ENCODE results near the gene POU6F2.

The POU6F2 gene

DNA sequence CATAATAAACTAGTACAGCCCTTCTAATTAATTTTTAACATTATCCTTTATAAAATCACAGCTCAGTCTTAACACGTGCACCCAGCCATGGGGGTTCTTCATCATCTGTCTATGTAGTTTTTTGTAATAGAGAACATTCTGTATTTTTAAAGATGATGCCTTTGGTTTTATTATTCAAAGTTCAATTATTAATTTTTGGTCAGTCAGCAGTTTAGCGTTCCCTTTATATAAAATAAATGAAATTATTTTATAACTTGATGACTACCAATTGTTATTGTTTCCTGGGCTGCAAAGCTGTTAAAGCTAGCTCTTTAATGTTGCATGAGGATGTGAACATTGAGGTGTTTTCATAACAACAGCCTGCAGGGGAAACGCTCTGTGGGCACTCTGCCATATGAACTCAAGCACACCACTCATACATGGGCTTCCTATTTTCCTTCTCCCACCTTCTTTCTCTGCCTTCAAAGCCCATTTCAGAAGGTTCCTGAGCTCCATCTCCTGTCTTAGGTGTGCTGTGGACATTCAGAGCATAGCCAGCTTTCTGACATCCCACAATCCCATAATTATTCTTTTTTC lies 416.5 kb downstream of the POU6F2 start:
- DNase-seq: no peak

DNA sequence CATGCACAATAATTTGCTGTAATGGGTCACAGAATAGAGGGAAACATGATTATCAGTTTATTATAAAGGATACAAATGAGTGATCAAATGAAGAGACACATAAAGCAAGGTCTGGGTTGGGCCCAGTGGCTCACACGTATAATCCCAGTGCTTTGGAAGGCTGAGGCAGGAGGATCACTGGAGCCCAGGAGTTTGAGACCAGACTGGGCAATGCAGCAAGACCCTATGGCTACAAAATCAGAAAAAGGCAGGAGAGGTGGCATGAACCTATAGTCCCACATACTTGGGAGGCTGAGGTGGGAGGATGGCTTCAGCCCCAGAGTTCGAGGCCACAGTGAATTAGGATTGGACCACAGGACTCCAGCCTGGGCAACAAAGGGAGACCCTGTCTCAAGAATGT lies 421.7 kb downstream of the POU6F2 start:
- DNase-seq: no peak

DNA sequence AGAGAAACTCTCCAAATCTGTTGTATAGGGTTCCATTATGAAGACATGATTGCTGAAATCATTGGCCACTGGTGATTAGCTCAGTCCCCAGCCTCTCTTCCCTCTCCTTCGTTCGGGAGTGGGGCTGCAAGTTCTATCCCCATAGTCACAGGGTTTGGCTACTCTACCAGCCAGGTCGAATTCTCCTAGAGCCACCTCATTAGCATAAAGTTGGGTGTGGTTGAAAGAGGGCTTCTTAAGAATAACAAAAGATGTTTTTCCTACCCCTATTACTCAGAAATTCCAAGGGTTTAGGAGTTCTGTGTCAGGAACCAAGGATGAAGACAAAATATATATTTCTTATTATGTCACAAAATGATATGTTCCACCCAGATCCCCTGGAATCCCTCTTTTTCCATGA lies 422.3 kb downstream of the POU6F2 start:
- DNase-seq: no peak

DNA sequence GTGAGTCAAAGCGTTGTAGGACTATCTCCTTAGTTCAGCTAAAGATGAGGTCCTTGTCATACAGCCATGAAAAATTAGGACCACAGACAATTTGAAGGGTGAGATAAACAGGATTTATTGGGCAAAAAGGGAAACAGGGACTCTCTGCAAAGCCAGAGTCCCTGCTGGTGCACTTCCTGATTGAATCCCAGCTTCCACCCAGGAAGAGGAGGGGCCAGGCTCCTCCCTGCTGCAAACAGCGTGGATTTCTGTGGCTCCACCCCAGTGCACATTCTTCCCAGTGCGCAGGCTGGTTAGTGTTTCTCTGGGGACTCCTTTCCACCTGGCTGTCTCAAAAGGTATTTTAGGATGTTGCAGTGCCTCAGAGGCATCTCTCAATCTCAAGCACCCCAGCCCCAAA lies 423.1 kb downstream of the POU6F2 start:
- no peak for DNase-seq

DNA sequence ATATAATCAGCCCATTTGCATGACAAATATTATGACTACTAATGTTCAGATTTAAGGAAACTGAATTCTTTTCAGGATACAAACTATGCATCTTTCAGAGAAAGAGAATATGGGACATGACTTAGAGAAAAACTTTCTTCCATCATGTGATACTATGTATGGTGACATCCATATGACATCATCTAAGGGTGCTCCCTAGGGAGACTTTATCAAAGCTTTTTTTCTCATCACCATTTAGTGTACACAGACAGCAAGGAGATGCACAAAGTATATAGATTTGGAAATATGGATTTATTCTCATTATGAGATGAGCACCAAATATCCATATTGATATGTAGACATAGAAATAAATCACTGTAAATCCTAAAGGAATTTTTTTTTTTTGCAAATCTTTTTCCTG lies 424.3 kb downstream of the POU6F2 start:
- DNase-seq: no peak

DNA sequence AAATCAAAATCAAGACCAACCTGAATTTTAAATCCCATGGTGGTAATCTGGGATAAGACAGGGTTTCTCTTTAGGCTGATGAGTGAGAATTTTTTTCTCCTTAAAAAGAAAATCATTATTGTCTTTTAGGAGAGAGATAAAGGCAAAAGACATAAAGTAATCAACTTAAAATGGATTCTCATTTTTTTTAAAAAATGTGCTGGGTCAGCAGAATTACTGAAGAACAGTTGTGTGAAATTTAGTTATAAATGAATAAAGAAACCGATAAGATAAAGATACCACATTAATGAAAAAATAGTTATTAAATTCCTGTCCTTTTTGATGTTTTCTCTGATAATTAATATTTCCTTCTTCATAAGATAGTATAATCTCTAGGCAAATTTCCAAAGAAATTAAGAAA lies 427.2 kb downstream of the POU6F2 start:
- DNase-seq: no peak

DNA sequence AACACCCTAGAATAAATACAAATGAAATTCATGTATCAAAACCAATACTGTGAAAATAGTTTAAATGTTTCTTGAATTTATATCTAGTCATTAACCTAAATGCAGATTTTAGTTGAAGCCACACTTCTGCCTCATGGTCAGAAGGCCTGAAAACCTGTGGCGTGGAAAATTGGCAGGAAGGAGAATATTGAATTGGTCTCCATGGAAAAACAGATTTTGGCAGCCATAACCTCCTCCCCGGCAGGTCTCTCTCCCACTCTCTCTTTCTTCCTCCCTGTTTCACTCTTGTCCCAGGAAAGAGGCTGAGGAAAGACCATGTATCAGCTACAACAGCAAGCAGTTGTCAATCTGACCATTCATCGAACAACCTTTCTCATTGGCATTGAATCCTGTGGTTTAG lies 427.9 kb downstream of the POU6F2 start:
- no peak for DNase-seq

DNA sequence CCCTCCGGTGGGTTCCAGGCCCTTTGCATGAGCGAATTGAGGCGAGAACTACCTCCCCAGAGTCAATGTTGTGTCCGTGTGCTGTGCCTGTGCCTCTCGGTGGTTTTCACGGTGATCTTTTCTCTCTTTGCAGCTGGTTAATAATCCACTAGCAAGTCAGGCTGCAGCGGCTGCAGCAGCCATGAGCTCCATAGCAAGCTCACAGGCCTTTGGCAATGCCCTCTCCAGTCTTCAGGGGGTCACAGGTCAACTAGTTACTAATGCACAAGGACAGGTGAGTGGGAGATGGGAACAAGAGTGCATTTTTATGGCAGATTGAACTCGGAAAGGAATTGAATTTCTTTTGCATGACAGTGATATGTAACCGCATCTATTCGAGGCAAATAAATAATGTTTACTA lies 428.8 kb downstream of the POU6F2 start:
- DNase-seq: no peak

DNA sequence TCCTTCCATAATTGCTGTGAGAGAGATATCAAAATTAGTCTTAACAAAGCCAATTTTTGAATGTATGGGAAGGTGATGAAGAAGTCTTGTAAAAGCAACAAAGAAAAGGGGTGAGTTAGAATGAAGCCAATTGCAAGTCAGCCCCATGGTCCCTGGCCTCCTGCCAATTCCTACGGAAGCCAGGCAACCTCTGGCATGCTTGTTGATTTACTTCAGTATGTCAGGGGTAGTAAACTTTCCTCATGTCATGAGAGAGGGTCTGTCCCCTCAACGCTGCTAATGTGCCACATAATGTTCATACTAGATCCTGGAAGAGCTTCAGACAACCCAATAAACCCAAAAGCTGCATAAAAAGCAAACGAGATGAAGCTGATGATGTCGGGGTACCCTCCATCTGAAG lies 429.4 kb downstream of the POU6F2 start:
- DNase-seq: peak in 1 of 56 donors; percentile 3

DNA sequence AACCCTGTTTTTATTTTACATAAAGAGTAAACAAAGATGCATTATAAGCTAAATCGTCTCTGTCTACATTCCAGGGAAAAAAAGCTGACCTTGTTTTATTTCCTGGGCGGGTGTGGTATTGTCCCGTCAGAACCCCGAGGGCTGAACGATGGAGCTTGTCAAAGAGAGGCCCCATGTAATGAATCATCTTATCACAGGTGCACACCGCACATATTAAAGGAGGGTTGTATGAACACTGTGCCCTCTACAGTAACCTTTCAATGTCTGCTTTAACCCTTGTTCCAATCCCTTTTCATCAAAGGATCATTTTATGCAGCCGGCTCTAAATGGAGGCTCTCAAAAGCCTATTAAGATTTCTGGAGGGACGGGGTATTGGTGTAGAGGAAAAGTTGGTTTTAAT lies 430.0 kb downstream of the POU6F2 start:
- no peak for DNase-seq

DNA sequence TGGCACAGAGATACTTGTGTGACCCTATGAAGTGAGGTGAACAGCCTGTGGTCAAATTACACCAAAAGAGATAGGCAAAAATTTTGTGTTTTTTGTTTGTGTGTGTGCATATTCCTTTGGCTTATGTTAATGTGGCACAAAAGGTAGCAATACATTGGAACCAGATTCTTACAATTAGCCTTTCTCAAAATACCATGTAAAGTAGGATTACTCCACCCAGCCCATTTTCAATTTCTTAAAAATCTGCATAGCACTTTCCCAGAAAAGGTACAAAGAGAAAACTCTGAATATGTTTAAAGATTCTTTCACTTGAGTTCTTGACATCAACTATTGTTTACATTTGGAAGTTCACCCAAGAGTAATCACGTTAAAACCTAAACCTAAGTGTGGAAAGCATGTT lies 431.2 kb downstream of the POU6F2 start:
- DNase-seq: no peak

DNA sequence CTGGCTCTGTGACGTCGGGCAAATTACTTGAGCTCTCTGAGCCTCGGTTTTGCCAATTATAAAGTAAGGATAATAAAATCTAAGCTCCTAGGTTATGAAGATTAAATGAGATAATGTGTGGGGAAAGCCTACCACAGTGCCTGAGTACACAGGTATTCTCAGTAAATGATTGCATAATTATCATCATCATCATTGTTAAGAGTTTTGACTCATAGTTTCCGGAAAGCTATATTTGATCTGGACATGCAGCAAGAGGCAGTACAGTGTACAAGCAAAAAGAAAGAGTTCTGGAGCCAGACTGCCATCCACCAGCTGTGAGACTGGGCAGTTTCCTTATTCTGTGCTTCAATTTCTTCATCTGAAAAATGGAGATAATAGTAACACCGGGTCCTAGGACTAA lies 432.9 kb downstream of the POU6F2 start:
- DNase-seq: no peak

DNA sequence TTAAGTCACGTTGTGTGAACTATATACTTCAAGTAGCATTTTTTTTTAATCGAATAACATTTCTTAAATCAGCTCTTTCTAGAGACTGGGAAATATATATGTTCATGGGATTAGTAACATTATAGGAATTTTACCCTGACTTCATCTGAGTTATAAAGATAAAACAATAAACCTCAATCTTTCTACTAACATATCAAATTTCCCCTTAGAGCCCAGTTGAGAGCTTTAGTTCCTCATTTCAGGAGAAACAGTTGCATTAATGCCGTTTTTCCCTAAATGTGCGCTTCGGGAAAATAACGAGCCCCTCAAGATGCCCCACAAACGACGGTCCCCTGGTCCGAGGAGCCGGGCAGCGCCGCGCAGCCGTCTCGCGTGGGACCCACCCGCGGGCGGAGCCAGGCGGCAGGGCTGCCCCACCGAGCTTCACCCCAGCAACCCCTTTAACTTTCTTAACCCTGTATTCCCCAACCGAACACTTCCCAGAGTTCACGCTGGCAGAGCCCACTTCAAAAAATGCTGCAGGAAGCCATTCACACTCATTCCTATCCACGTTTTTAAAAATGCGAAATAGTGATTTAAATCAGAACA lies 436.0 kb downstream of the POU6F2 start:
- peak in 1 of 56 donors; percentile 2 for DNase-seq

DNA sequence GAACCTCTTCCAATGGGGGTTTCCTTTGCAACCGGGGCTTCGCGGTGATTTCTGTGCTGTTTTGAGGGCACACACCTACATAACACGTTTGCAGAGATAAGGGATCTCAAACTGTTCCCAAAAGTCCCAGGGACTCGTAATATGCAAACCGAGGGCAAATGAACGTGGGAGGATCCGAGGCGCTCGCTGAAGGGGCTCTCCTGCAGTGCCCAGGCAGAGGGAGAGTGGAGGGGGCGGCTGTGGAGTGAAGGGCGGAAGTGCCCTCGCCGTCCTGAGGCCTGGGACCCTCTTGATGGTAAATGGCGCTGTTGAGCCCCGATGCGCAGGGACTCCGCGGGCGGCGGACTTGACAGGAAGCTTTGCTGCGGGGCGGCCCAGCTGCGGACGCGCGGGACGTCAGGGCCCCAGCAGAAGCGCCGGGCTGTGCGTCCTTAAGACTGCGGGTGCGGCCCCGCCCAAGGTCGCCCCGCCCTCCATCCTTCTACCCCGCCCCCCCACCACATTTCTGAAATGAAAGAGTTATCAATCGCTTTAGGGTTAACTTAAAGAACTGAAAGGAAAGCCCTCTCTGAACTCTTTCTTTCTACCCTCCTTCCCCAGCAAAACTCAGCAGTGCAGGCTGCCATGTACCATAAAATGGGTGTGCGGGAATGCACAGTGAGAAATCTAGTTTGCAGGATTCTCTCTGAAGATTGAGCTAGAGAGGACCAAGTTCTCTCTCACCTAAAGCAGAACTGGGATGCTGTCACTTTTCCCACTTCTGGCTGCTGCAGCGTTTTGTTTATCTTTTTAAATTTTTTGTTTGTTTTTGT lies 436.7 kb downstream of the POU6F2 start:
- peak in 12 of 56 donors; percentile 2 to 48 (median 16) for DNase-seq

DNA sequence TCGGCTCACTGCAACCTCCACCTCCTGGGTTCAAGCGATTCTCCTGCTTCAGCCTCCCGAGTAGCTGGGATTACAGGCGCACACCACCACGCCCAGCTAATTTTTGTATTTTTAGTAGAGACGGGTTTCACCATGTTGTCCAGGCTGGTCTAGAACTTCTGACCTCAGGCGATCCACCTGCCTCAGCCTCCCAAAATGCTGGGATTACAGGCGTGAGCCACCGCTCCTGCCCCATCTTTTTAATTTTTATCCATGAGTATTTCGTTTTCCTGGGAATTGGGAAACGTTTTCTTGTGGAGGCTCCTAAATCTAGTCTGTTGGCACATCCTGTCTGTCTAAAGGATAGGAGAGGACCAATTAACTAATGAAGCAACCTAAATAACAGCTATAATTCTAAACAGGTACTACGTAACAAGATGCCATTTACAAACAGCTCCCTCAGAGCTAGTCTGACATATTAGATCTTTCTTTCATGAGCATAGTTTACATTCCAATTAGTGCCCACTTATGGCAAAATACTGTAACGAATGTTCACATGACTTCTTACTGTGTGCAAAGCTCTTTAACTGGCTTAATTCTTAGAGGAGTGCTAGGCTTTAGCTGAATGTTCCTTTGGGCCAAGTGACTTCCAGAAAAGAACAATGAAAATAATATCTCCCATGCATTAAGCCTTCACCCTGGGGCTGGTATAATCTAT lies 437.5 kb downstream of the POU6F2 start:
- no peak for DNase-seq

DNA sequence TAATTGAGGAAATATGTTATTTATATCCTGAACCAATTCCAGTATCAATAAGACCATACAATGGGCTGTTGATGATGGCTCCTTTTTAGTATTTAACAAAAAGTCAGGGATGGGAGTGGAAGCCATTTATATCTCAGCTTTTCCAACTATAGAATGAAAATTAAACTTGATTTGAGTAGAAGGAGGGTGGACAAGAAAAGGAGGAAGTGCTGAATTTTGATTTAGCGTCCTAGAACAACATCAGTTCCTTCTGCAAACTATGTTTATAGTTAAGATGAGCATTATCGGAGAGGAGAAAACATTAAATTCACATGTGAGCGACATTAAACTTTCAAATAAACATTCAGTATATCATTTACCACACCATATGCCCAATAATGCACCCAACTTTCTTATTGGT lies 439.2 kb downstream of the POU6F2 start:
- DNase-seq: no peak

DNA sequence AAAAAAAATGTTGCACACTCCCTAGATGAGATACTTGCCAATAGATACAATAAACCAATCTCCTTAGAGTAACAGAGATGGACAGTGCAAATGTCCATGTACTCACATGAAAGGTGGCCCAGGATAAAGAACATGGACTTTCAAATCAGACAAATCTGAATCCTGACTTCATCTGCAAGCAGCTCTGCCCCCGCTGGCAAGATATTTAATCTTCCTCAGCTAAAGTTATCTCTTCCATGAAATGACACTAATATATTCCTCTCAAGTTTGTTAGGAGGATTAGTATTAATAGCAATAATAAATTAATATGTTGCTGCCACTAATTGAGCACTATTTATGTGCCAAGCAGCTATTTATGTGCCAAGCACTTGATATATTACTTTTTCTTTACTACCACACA lies 439.9 kb downstream of the POU6F2 start:
- no peak for DNase-seq

DNA sequence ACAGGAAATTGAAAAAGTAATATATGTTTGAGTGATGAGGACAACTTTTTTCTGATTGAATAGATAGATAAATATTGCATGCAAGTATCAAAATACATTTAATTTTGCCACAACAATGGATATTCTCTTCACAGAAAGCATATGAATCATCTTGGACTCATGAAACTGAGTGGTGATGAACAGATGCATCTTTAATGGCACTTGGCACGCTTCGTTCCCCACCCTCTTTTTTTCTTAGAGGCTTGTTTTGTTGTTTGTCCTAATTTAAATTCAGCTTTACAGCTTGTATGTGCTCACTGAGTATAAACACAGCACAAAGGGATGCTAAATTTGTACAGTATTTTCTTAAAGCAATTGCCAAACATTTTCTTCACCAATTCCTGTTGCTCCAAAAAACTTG lies 443.5 kb downstream of the POU6F2 start:
- no peak for DNase-seq

DNA sequence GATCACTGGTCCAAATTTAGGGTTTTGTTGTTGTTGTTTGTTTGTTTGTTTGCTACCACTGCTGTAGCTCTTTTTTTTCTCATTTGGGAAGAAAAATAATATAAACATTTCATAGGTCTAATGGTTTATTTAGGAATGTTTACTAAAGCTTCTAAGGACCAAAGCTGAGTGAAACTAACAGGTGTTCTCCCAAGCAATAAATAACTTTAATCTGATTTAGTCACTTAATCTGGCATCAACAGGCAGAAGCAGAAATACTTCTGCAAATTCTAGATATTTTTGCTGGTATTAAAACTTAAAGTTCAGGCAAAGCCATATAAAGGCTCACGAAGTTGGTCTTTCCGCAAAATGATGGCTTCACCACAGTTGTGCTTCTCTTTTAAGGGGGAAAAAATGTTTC lies 444.0 kb downstream of the POU6F2 start:
- no peak for DNase-seq

DNA sequence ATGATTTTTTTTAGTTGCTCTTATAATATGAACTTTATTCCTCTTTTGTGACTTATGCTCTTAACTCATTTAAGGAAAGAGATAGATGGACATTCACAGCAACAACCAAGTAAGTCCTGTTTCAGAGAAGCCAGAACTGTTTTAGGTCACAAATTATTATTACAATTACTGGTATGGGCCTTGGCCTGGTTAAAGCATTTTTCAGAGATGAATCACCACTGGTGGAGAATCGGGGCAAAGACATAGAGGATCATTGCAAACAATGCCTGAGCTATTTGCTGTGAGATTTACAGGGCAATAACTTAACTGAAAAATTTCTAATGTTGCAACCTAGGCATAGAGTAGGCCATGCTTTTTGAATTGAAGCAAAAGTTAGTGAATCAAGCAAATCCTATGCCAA lies 450.5 kb downstream of the POU6F2 start:
- DNase-seq: no peak

DNA sequence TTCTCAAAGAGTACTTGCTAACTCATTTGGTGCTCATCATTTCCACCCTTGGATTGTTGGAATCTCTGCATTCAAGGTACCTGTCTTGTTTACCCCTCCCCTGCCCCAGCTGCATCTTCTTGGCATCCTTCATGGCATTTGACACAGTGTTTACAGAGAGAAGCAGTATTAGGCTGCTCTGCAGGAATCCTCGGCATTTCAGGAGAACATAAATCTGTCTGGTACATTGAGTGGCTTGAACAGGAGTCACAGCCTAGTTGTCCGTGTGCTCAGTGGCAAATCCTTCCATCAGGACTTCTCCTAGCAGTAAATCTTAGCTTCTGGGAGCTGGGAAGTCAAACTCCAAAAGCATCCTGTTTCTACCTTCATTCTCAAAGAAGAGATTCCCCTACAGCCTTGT lies 451.7 kb downstream of the POU6F2 start:
- no peak for DNase-seq

DNA sequence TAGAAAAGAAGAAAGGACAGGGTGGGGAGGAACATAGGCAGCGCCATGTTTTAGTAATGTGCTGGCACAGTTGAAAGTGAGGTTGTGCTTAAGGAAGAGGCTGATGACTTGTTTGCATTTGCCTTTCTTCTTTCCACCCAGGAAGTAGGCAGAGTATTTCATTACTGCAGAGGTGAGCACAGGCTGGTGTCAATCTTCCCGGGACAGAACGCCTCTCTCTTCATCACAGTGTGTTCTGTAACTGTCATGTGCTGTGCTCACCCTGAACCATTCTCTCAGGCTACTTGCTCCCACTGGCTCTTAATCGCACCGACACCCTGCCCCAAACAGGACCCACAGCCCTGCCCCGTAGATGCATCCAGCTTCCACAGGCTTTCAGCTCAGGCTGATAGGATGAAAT lies 452.7 kb downstream of the POU6F2 start:
- peak in 2 of 56 donors; percentile 6 to 16 for DNase-seq
